Activated CD8-positive, alpha-beta memory T cell treated with anti-CD3 and anti-CD28 coated beads, Interleukin-2, amount 50 U/mL, for 24 hours (primary cell): ENCODE measurements around the gene KIAA1958.
"Not testable (repeated sequence)": the region's sequence is repeated elsewhere in the genome, so short reads cannot be mapped to it uniquely, and the experiment has no call there.

Source experiments
- DNase-seq: peaks from one replicate; pipeline ENCODE4 v3.0.0-alpha.2; 2020; ENCODE audit errors: extremely low read depth

Gene KIAA1958

GRCh38 chr9:112489876-112490666, 3.4 kb downstream of the KIAA1958 start:
- DNase-seq, result no peak

- no peak for DNase-seq
These were observed 6.9 kb downstream of the KIAA1958 start for GRCh38 chr9:112493393-112494137.

- no peak for DNase-seq
These were observed 7.5 kb downstream of the KIAA1958 start for GRCh38 chr9:112494153-112494552.

- DNase-seq, result no peak
These were observed 9.0 kb downstream of the KIAA1958 start for GRCh38 chr9:112495614-112496013.

- DNase-seq, result no peak
These were observed 9.6 kb downstream of the KIAA1958 start for GRCh38 chr9:112496074-112496722.

GRCh38 chr9:112500842-112501241, 14.2 kb downstream of the KIAA1958 start:
- no peak for DNase-seq

GRCh38 chr9:112501287-112501686, 14.7 kb downstream of the KIAA1958 start:
- no peak for DNase-seq

GRCh38 chr9:112502175-112502946, 15.7 kb downstream of the KIAA1958 start:
- DNase-seq, result no peak

GRCh38 chr9:112503170-112503569, 16.5 kb downstream of the KIAA1958 start:
- no peak for DNase-seq

GRCh38 chr9:112505086-112505485, 18.5 kb downstream of the KIAA1958 start:
- DNase-seq, result no peak

GRCh38 chr9:112505607-112506006, 19.0 kb downstream of the KIAA1958 start:
- no peak for DNase-seq

- DNase-seq, result no peak
These were observed 19.9 kb downstream of the KIAA1958 start for GRCh38 chr9:112506571-112506970.

- DNase-seq, result no peak
These were observed 20.5 kb downstream of the KIAA1958 start for GRCh38 chr9:112507001-112507680.

- DNase-seq, result no peak
These were observed 21.8 kb downstream of the KIAA1958 start for GRCh38 chr9:112508377-112508776.

- not testable (repeated sequence) for DNase-seq
These were observed 25.8 kb downstream of the KIAA1958 start for GRCh38 chr9:112512377-112512776.

GRCh38 chr9:112516769-112517168, 30.1 kb downstream of the KIAA1958 start:
- no peak for DNase-seq

- DNase-seq, result no peak
These were observed 33.4 kb downstream of the KIAA1958 start for GRCh38 chr9:112520069-112520468.

- DNase-seq, result no peak
These were observed 34.0 kb downstream of the KIAA1958 start for GRCh38 chr9:112520656-112521055.

GRCh38 chr9:112526973-112527372, 40.3 kb downstream of the KIAA1958 start:
- DNase-seq, result no peak

- DNase-seq, result no peak
These were observed 41.3 kb downstream of the KIAA1958 start for GRCh38 chr9:112527959-112528358.

- no peak for DNase-seq
These were observed 42.7 kb downstream of the KIAA1958 start for GRCh38 chr9:112529316-112529715.
